GM19452 (cell line): ENCODE measurements around the gene KCNK3.

ENCODE experiments used
- ATAC-seq: cut with Tn5 transposase; IDR thresholded peaks from one replicate; pipeline ENCODE4 v1.9.1; 2021; ENCODE audit not compliant: unreplicated experiment

KCNK3 gene

GRCh38 chr2:26711457-26712161 is 19.1 kb downstream of the KCNK3 start:
- no peak for ATAC-seq

GRCh38 chr2:26712486-26713465 is 20.3 kb downstream of the KCNK3 start:
- ATAC-seq, result no peak

- ATAC-seq, result no peak
These were observed 23.2 kb downstream of the KCNK3 start for GRCh38 chr2:26715528-26716270.

- no peak for ATAC-seq
These were observed 23.8 kb downstream of the KCNK3 start for GRCh38 chr2:26716340-26716739.

GRCh38 chr2:26716769-26717168 is 24.2 kb downstream of the KCNK3 start:
- ATAC-seq, result no peak

GRCh38 chr2:26717362-26717761 is 24.8 kb downstream of the KCNK3 start:
- no peak for ATAC-seq

GRCh38 chr2:26718949-26719686 is 26.6 kb downstream of the KCNK3 start:
- ATAC-seq, result no peak

GRCh38 chr2:26720322-26721114 is 28.0 kb downstream of the KCNK3 start:
- no peak for ATAC-seq

- no peak for ATAC-seq
These were observed 28.9 kb downstream of the KCNK3 start for GRCh38 chr2:26721115-26722032.

- ATAC-seq, result no peak
These were observed 29.8 kb downstream of the KCNK3 start for GRCh38 chr2:26722328-26722727.

- no peak for ATAC-seq
These were observed 30.4 kb downstream of the KCNK3 start for GRCh38 chr2:26722911-26723310.

- ATAC-seq, result no peak
These were observed 31.0 kb downstream of the KCNK3 start for GRCh38 chr2:26723475-26723874.

GRCh38 chr2:26723991-26724750 is 31.6 kb downstream of the KCNK3 start:
- ATAC-seq, result no peak

- no peak for ATAC-seq
These were observed 32.4 kb downstream of the KCNK3 start for GRCh38 chr2:26724784-26725520.

GRCh38 chr2:26725521-26725820 is 32.9 kb downstream of the KCNK3 start:
- no peak for ATAC-seq

GRCh38 chr2:26726228-26726627 is 33.7 kb downstream of the KCNK3 start:
- no peak for ATAC-seq
